IMR-90 (cell line): Measurements from ENCODE around the gene HYAL3. TPM values are rescaled to one million over a fixed set of nuclear protein-coding genes. Genes with fewer than 3 reads are reported as not detected.
"Not testable (repeated sequence)": the region's sequence is repeated elsewhere in the genome, so short reads cannot be mapped to it uniquely, and the experiment has no call there.

ENCODE experiments used
- ATAC-seq: fragments of 200-7000 bp; cut with Tn5 transposase; 2 replicates; pipeline ENCODE4 v1.9.1; 2020; ENCODE audit warnings: low read depth, mild to moderate bottlenecking, moderate library complexity
- BruUV-seq: library from RNA; stranded (reverse); fragments of 400-500 nt; replicated peaks from 2 replicates; lab custom pipeline; 2021; lab: Mats Ljungman, UMichigan
- CTCF ChIA-PET: fragments of 300-600 bp; formaldehyde crosslinking; extraction: SDS; loops from one replicate; lab custom pipeline; 2021; ENCODE audit warnings: antibody characterized with exemption; lab: Yijun Ruan, JAX
- POLR2A ChIA-PET: fragments of 300-600 bp; sonication (Branson Sonifier 250); formaldehyde crosslinking; loops from one replicate; lab custom pipeline; 2022; ENCODE audit warnings: antibody characterized with exemption; ENCODE audit not compliant: unreplicated experiment; lab: Charles Lee
- DNase-seq: peaks from one replicate; pipeline ENCODE4 v3.0.0; 2013
- H2AFZ ChIP-seq: replicated peaks from 2 replicates; pipeline ENCODE3; 2013; ENCODE audit warnings: low read length, mild to moderate bottlenecking; ENCODE audit not compliant: poor library complexity
- H2AK5ac ChIP-seq: 2 replicates; pipeline ENCODE4 v1.6.1; 2013; ENCODE audit warnings: low read depth, low read length, inconsistent platforms
- H2AK9ac ChIP-seq: replicated peaks from 2 replicates; pipeline ENCODE3; 2013; ENCODE audit warnings: mild to moderate bottlenecking, low read depth, low read length, moderate library complexity; ENCODE audit not compliant: poor library complexity
- H2BK120ac ChIP-seq: 2 replicates; pipeline ENCODE4 v1.6.1; 2013; ENCODE audit warnings: low read depth, low read length, inconsistent platforms
- H2BK15ac ChIP-seq: 3 replicates; pipeline ENCODE4 v1.6.1; 2013; ENCODE audit warnings: low read depth, low read length, inconsistent platforms
- H2BK20ac ChIP-seq: 2 replicates; pipeline ENCODE4 v1.6.1; 2013; ENCODE audit warnings: low read depth, mild to moderate bottlenecking, inconsistent platforms, low read length, moderate library complexity
- H2BK5ac ChIP-seq: 2 replicates; pipeline ENCODE4 v1.6.1; 2013; ENCODE audit warnings: mild to moderate bottlenecking, low read depth, low read length, inconsistent platforms; ENCODE audit not compliant: poor library complexity, severe bottlenecking
- H3K14ac ChIP-seq: replicated peaks from 2 replicates; pipeline ENCODE4 v1.6.1; 2013; ENCODE audit warnings: low read depth, low read length, inconsistent platforms
- H3K18ac ChIP-seq: 2 replicates; pipeline ENCODE4 v1.6.1; 2013; ENCODE audit warnings: low read depth, low read length, control low read depth
- H3K23ac ChIP-seq: 2 replicates; pipeline ENCODE4 v1.6.1; 2013; ENCODE audit warnings: low read depth, low read length, inconsistent platforms
- H3K27ac ChIP-seq: 2 replicates; pipeline ENCODE4 v1.5.1; 2013; ENCODE audit warnings: mild to moderate bottlenecking, control low read depth, low read length; ENCODE audit not compliant: insufficient read depth
- H3K27me3 ChIP-seq: 2 replicates; pipeline ENCODE4 v1.6.1; 2013; ENCODE audit warnings: low read length; ENCODE audit not compliant: control insufficient read depth, insufficient read depth
- H3K36me3 ChIP-seq: 2 replicates; pipeline ENCODE4 v1.6.1; 2013; ENCODE audit warnings: low read length, mixed read lengths; ENCODE audit not compliant: control insufficient read depth, insufficient read depth
- H3K4ac ChIP-seq: 2 replicates; pipeline ENCODE4 v1.6.1; 2013; ENCODE audit warnings: low read depth, low read length, inconsistent platforms
- H3K4me1 ChIP-seq: 2 replicates; pipeline ENCODE4 v1.6.1; 2013; ENCODE audit warnings: low read length, mixed read lengths; ENCODE audit not compliant: control insufficient read depth, insufficient read depth
- H3K4me2 ChIP-seq: 2 replicates; pipeline ENCODE4 v1.6.1; 2013; ENCODE audit warnings: low read depth, mild to moderate bottlenecking, control low read depth, low read length, moderate library complexity
- H3K4me3 ChIP-seq: 2 replicates; pipeline ENCODE4 v1.5.1; 2013; ENCODE audit warnings: low read depth, mild to moderate bottlenecking, control low read depth, low read length, moderate library complexity; ENCODE audit not compliant: insufficient read depth
- H3K56ac ChIP-seq: 2 replicates; pipeline ENCODE4 v1.6.1; 2013; ENCODE audit warnings: low read length, inconsistent platforms; ENCODE audit not compliant: insufficient read depth; ENCODE audit errors: extremely low read depth
- H3K79me1 ChIP-seq, 2 experiments: 2 replicates each; pipeline ENCODE4 v1.6.1; 2013; ENCODE audit warnings: low read length in 2 of 2, inconsistent platforms in 1 of 2, low read depth in 1 of 2
- H3K9ac ChIP-seq: 2 replicates; pipeline ENCODE4 v1.6.1; 2013; ENCODE audit warnings: low read depth, low read length, control low read depth
- H3K9me1 ChIP-seq: 2 replicates; pipeline ENCODE4 v1.6.1; 2013; ENCODE audit warnings: low read length, inconsistent platforms; ENCODE audit not compliant: insufficient read depth
- H3K9me3 ChIP-seq: 2 replicates; pipeline ENCODE4 v1.6.1; 2013; ENCODE audit warnings: low read length; ENCODE audit not compliant: control insufficient read depth, insufficient read depth
- H4K20me1 ChIP-seq: 2 replicates; pipeline ENCODE4 v1.6.1; 2013; ENCODE audit warnings: low read length, inconsistent platforms; ENCODE audit not compliant: insufficient read depth
- H4K5ac ChIP-seq: 2 replicates; pipeline ENCODE4 v1.6.1; 2013; ENCODE audit warnings: mild to moderate bottlenecking, low read depth, low read length, control low read depth
- H4K8ac ChIP-seq, 2 experiments: 2 replicates each; pipeline ENCODE4 v1.6.1; 2013; ENCODE audit warnings: low read depth in 2 of 2, low read length in 2 of 2, control low read depth in 1 of 2, inconsistent platforms in 1 of 2
- H4K91ac ChIP-seq: 2 replicates; pipeline ENCODE4 v1.6.1; 2013; ENCODE audit warnings: low read depth, low read length, inconsistent platforms; ENCODE audit not compliant: insufficient read depth
- WGBS, 2 experiments: methylation state at CpG; one replicate each; pipeline versions ENCODE4 v1.1.5 to v1.1.7; 2013; ENCODE audit warnings: missing lambda C conversion rate in 2 of 2; ENCODE audit not compliant: insufficient read length in 1 of 2; ENCODE audit errors: extremely low coverage in 2 of 2; 5-methylcytosine and 5-hydroxymethylcytosine counted together
- dilution Hi-C: fragments of 300-500 bp; cut with HindIII; formaldehyde crosslinking; loops from one replicate; pipeline ENCODE4 v1.14.3; 2018; ENCODE audit warnings: low sequenced_read_pairs; ENCODE audit not compliant: unreplicated experiment
- in situ Hi-C: fragments of 300-500 bp; cut with MboI; formaldehyde crosslinking; loops from 3 replicates; pipeline ENCODE4 v1.14.3; 2019; ENCODE audit warnings: low sequenced_read_pairs, inconsistent platforms, mixed read lengths
- intact Hi-C: fragments of 100-400 bp; cut with micrococcal nuclease; formaldehyde crosslinking; loops from 2 replicates; pipeline ENCODE4 v1.10.0; 2022
- polyA plus RNA-seq, 3 experiments: library from polyadenylated mRNA; depleted of rRNA; stranded (reverse); fragments of >200 nt; gene quantifications; 2 replicates each; pipeline ENCODE4 v1.2.3, GENCODE V29; 2012; ENCODE audit warnings: low replicate concordance in 1 of 3
- total RNA-seq: library from RNA; depleted of rRNA; stranded (reverse); fragments of >200 nt; gene quantifications from 2 replicates; pipeline ENCODE4 v1.2.3, GENCODE V29; 2012

Gene HYAL3
- total and polyA plus RNA-seq, 2 of the 4 experiments (the other 2 are of a cell fraction), result 2.7 to 5.7 TPM

DNA sequence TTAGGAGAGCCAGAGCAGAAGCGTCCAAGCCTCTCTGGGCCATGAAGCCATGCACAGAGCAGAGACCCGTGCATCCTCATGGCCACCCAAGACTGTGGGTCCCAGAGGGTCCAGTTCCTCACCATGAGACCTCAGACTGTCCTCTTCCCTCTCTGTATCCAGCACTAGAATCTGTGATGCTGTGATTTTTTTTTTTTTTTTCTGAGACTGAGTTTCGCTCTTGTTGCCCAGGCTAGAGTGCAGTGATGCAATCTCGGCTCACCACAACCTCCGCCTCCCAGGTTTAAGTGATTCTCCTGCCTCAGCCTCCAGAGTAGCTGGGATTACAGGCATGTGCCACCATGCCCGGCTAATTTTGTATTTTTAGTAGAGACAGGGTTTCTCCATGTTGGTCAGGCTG is 54.4 kb downstream of the HYAL3 start:
- H3K4me3 ChIP-seq, H2BK5ac ChIP-seq, dilution Hi-C loops, H3K56ac ChIP-seq, H3K9me1 ChIP-seq, H2BK120ac ChIP-seq, ATAC-seq, H3K9ac ChIP-seq, intact Hi-C loops, H4K8ac ChIP-seq, H3K18ac ChIP-seq, H3K4me2 ChIP-seq, H4K5ac ChIP-seq, H3K4ac ChIP-seq, in situ Hi-C loops, H3K9me3 ChIP-seq, H2AK9ac ChIP-seq, H2BK15ac ChIP-seq, H3K23ac ChIP-seq, POLR2A ChIA-PET, H2BK20ac ChIP-seq, DNase-seq, H4K91ac ChIP-seq, H3K27me3 ChIP-seq, H2AFZ ChIP-seq, BruUV-seq: not testable (repeated sequence)
- CTCF ChIA-PET, result interaction anchor here (0.7 kb wide), 1 partner anchor 10 kb away, joined by 3 read pairs; no protein-coding TSS in a partner anchor
- peaks cover 9 to 82% of the 10 kb centered on the region in 2 experiments; a peak in 3 of 4 replicates for H3K79me1 ChIP-seq
- peak overlapping the region; percentile 0; the same call in 1 of the 2 replicates for H2AK5ac ChIP-seq
- H3K14ac ChIP-seq, result peak overlapping the region; percentile 65; the same call in 1 of the 2 replicates
- H3K4me1 ChIP-seq, result peaks cover 62% of the 10 kb centered on the region
- H4K20me1 ChIP-seq, result peaks cover 85% of the 10 kb centered on the region
- no CpG with 5 or more reads among the region's 6 CpGs for WGBS, 2 experiments
- H3K36me3 ChIP-seq, result peaks cover 20% of the 10 kb centered on the region
- H3K27ac ChIP-seq, result peak overlapping the region; percentile 22; the same call in 1 of the 2 replicates
